Hepatocyte (in vitro differentiated cells): Measurements from ENCODE around the gene LRRC9.
"Not testable (repeated sequence)": the region's sequence is repeated elsewhere in the genome, so short reads cannot be mapped to it uniquely, and the experiment has no call there.

Source experiments
- EZH2 ChIP-seq: fragments of 200-600 bp; sonication (generic); IDR thresholded peaks from 2 replicates; pipeline ENCODE4 v1.6.1; 2016; ENCODE audit warnings: antibody characterized with exemption, mild to moderate bottlenecking, borderline replicate concordance
- TF ChIP-seq, protein P1 (sequence below): fragments of 200-600 bp; sonication (generic); IDR thresholded peaks from 2 replicates; pipeline ENCODE4 v1.5.1; 2016; ENCODE audit warnings: antibody characterized with exemption, mild to moderate bottlenecking; ENCODE audit not compliant: poor library complexity

DNA sequence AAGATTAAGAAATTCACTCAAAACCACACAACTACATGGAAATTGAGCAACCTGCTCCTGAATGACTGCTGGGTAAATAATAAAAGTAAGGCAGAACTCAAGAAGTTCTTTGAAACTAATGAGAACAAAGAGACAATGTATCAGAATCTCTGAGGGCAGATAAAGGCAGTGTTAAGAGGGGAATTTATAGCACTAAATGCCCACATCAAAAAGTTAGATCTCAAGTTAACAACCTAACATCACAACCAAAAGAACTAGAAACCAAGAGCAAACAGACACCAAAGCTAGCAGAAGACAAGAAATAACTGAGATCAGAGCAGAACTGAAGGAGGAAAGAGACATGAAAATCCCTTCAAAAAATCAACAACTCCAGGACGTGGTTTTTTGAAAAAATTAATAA, 128.0 kb downstream of the LRRC9 start:
- TF ChIP-seq, protein P1, sequence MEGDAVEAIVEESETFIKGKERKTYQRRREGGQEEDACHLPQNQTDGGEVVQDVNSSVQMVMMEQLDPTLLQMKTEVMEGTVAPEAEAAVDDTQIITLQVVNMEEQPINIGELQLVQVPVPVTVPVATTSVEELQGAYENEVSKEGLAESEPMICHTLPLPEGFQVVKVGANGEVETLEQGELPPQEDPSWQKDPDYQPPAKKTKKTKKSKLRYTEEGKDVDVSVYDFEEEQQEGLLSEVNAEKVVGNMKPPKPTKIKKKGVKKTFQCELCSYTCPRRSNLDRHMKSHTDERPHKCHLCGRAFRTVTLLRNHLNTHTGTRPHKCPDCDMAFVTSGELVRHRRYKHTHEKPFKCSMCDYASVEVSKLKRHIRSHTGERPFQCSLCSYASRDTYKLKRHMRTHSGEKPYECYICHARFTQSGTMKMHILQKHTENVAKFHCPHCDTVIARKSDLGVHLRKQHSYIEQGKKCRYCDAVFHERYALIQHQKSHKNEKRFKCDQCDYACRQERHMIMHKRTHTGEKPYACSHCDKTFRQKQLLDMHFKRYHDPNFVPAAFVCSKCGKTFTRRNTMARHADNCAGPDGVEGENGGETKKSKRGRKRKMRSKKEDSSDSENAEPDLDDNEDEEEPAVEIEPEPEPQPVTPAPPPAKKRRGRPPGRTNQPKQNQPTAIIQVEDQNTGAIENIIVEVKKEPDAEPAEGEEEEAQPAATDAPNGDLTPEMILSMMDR = not testable (repeated sequence)
- TF ChIP-seq EZH2 = not testable (repeated sequence)
